IMR-90 (cell line): ENCODE measurements around the gene RPP30. TPM values are rescaled to one million over a fixed set of nuclear protein-coding genes. Genes with fewer than 3 reads are reported as not detected.

Source experiments
- ATAC-seq: fragments of 200-7000 bp; cut with Tn5 transposase; 2 replicates; pipeline ENCODE4 v1.9.1; 2020; ENCODE audit warnings: low read depth, mild to moderate bottlenecking, moderate library complexity
- BruUV-seq: library from RNA; stranded (reverse); fragments of 400-500 nt; replicated peaks from 2 replicates; lab custom pipeline; 2021; lab: Mats Ljungman, UMichigan
- CTCF ChIA-PET: fragments of 300-600 bp; formaldehyde crosslinking; extraction: SDS; loops from one replicate; lab custom pipeline; 2021; ENCODE audit warnings: antibody characterized with exemption; lab: Yijun Ruan, JAX
- POLR2A ChIA-PET: fragments of 300-600 bp; sonication (Branson Sonifier 250); formaldehyde crosslinking; loops from one replicate; lab custom pipeline; 2022; ENCODE audit warnings: antibody characterized with exemption; ENCODE audit not compliant: unreplicated experiment; lab: Charles Lee
- DNase-seq: peaks from one replicate; pipeline ENCODE4 v3.0.0; 2013
- H2AFZ ChIP-seq: replicated peaks from 2 replicates; pipeline ENCODE3; 2013; ENCODE audit warnings: low read length, mild to moderate bottlenecking; ENCODE audit not compliant: poor library complexity
- H2AK5ac ChIP-seq: 2 replicates; pipeline ENCODE4 v1.6.1; 2013; ENCODE audit warnings: low read depth, low read length, inconsistent platforms
- H2AK9ac ChIP-seq: replicated peaks from 2 replicates; pipeline ENCODE3; 2013; ENCODE audit warnings: mild to moderate bottlenecking, low read depth, low read length, moderate library complexity; ENCODE audit not compliant: poor library complexity
- H2BK120ac ChIP-seq: 2 replicates; pipeline ENCODE4 v1.6.1; 2013; ENCODE audit warnings: low read depth, low read length, inconsistent platforms
- H2BK15ac ChIP-seq: 3 replicates; pipeline ENCODE4 v1.6.1; 2013; ENCODE audit warnings: low read depth, low read length, inconsistent platforms
- H2BK20ac ChIP-seq: 2 replicates; pipeline ENCODE4 v1.6.1; 2013; ENCODE audit warnings: low read depth, mild to moderate bottlenecking, inconsistent platforms, low read length, moderate library complexity
- H2BK5ac ChIP-seq: 2 replicates; pipeline ENCODE4 v1.6.1; 2013; ENCODE audit warnings: mild to moderate bottlenecking, low read depth, low read length, inconsistent platforms; ENCODE audit not compliant: poor library complexity, severe bottlenecking
- H3K14ac ChIP-seq: replicated peaks from 2 replicates; pipeline ENCODE4 v1.6.1; 2013; ENCODE audit warnings: low read depth, low read length, inconsistent platforms
- H3K18ac ChIP-seq: 2 replicates; pipeline ENCODE4 v1.6.1; 2013; ENCODE audit warnings: low read depth, low read length, control low read depth
- H3K23ac ChIP-seq: 2 replicates; pipeline ENCODE4 v1.6.1; 2013; ENCODE audit warnings: low read depth, low read length, inconsistent platforms
- H3K27ac ChIP-seq: 2 replicates; pipeline ENCODE4 v1.5.1; 2013; ENCODE audit warnings: mild to moderate bottlenecking, control low read depth, low read length; ENCODE audit not compliant: insufficient read depth
- H3K27me3 ChIP-seq: 2 replicates; pipeline ENCODE4 v1.6.1; 2013; ENCODE audit warnings: low read length; ENCODE audit not compliant: control insufficient read depth, insufficient read depth
- H3K36me3 ChIP-seq: 2 replicates; pipeline ENCODE4 v1.6.1; 2013; ENCODE audit warnings: low read length, mixed read lengths; ENCODE audit not compliant: control insufficient read depth, insufficient read depth
- H3K4ac ChIP-seq: 2 replicates; pipeline ENCODE4 v1.6.1; 2013; ENCODE audit warnings: low read depth, low read length, inconsistent platforms
- H3K4me1 ChIP-seq: 2 replicates; pipeline ENCODE4 v1.6.1; 2013; ENCODE audit warnings: low read length, mixed read lengths; ENCODE audit not compliant: control insufficient read depth, insufficient read depth
- H3K4me2 ChIP-seq: 2 replicates; pipeline ENCODE4 v1.6.1; 2013; ENCODE audit warnings: low read depth, mild to moderate bottlenecking, control low read depth, low read length, moderate library complexity
- H3K4me3 ChIP-seq: 2 replicates; pipeline ENCODE4 v1.5.1; 2013; ENCODE audit warnings: low read depth, mild to moderate bottlenecking, control low read depth, low read length, moderate library complexity; ENCODE audit not compliant: insufficient read depth
- H3K56ac ChIP-seq: 2 replicates; pipeline ENCODE4 v1.6.1; 2013; ENCODE audit warnings: low read length, inconsistent platforms; ENCODE audit not compliant: insufficient read depth; ENCODE audit errors: extremely low read depth
- H3K79me1 ChIP-seq, 2 experiments: 2 replicates each; pipeline ENCODE4 v1.6.1; 2013; ENCODE audit warnings: low read length in 2 of 2, inconsistent platforms in 1 of 2, low read depth in 1 of 2
- H3K9ac ChIP-seq: 2 replicates; pipeline ENCODE4 v1.6.1; 2013; ENCODE audit warnings: low read depth, low read length, control low read depth
- H3K9me1 ChIP-seq: 2 replicates; pipeline ENCODE4 v1.6.1; 2013; ENCODE audit warnings: low read length, inconsistent platforms; ENCODE audit not compliant: insufficient read depth
- H3K9me3 ChIP-seq: 2 replicates; pipeline ENCODE4 v1.6.1; 2013; ENCODE audit warnings: low read length; ENCODE audit not compliant: control insufficient read depth, insufficient read depth
- H4K20me1 ChIP-seq: 2 replicates; pipeline ENCODE4 v1.6.1; 2013; ENCODE audit warnings: low read length, inconsistent platforms; ENCODE audit not compliant: insufficient read depth
- H4K5ac ChIP-seq: 2 replicates; pipeline ENCODE4 v1.6.1; 2013; ENCODE audit warnings: mild to moderate bottlenecking, low read depth, low read length, control low read depth
- H4K8ac ChIP-seq, 2 experiments: 2 replicates each; pipeline ENCODE4 v1.6.1; 2013; ENCODE audit warnings: low read depth in 2 of 2, low read length in 2 of 2, control low read depth in 1 of 2, inconsistent platforms in 1 of 2
- H4K91ac ChIP-seq: 2 replicates; pipeline ENCODE4 v1.6.1; 2013; ENCODE audit warnings: low read depth, low read length, inconsistent platforms; ENCODE audit not compliant: insufficient read depth
- BHLHE40 ChIP-seq: fragments of 150-350 bp; IDR thresholded peaks from 2 replicates; pipeline ENCODE4 v1.6.1; 2016; ENCODE audit warnings: mild to moderate bottlenecking, low read depth, low read length
- CEBPB ChIP-seq: IDR thresholded peaks from 2 replicates; pipeline ENCODE4 v1.6.1; 2012; ENCODE audit warnings: low read depth, low read length, improper control_type of control experiment
- FOS ChIP-seq: fragments of 150-350 bp; IDR thresholded peaks from 2 replicates; pipeline ENCODE4 v1.6.1; 2016; ENCODE audit warnings: low read depth, low read length
- MAZ ChIP-seq: IDR thresholded peaks from 2 replicates; pipeline ENCODE4 v1.6.1; 2012; ENCODE audit warnings: low read depth, mild to moderate bottlenecking, low read length, improper control_type of control experiment, moderate library complexity, borderline replicate concordance
- WGBS, 2 experiments: methylation state at CpG; one replicate each; pipeline versions ENCODE4 v1.1.5 to v1.1.7; 2013; ENCODE audit warnings: missing lambda C conversion rate in 2 of 2; ENCODE audit not compliant: insufficient read length in 1 of 2; ENCODE audit errors: extremely low coverage in 2 of 2; 5-methylcytosine and 5-hydroxymethylcytosine counted together
- dilution Hi-C: fragments of 300-500 bp; cut with HindIII; formaldehyde crosslinking; loops from one replicate; pipeline ENCODE4 v1.14.3; 2018; ENCODE audit warnings: low sequenced_read_pairs; ENCODE audit not compliant: unreplicated experiment
- in situ Hi-C: fragments of 300-500 bp; cut with MboI; formaldehyde crosslinking; loops from 3 replicates; pipeline ENCODE4 v1.14.3; 2019; ENCODE audit warnings: low sequenced_read_pairs, inconsistent platforms, mixed read lengths
- intact Hi-C: fragments of 100-400 bp; cut with micrococcal nuclease; formaldehyde crosslinking; loops from 2 replicates; pipeline ENCODE4 v1.10.0; 2022
- polyA plus RNA-seq, 3 experiments: library from polyadenylated mRNA; depleted of rRNA; stranded (reverse); fragments of >200 nt; gene quantifications; 2 replicates each; pipeline ENCODE4 v1.2.3, GENCODE V29; 2012; ENCODE audit warnings: low replicate concordance in 1 of 3
- total RNA-seq: library from RNA; depleted of rRNA; stranded (reverse); fragments of >200 nt; gene quantifications from 2 replicates; pipeline ENCODE4 v1.2.3, GENCODE V29; 2012
- TF ChIP-seq, protein P1 (sequence below): conservative IDR thresholded peaks from 2 replicates; pipeline ENCODE4 v1.5.1; 2012; ENCODE audit warnings: mild to moderate bottlenecking, low read depth, low read length, improper control_type of control experiment

The RPP30 gene
- total and polyA plus RNA-seq, 2 of the 4 experiments (the other 2 are of a cell fraction), result 27.6 to 45.2 TPM

GRCh38 chr10:90857635-90858460, 13.9 kb upstream of the RPP30 start, which contains the start of gene HTR7:
TSS of gene HTR7 (minus strand) at chr10:90858039. CDS start at chr10:90857671, 368 bp downstream.
- POLR2A ChIA-PET, result interaction anchor here (0.6 kb wide), 1 partner anchor 389 kb away, joined by 3 read pairs; no protein-coding TSS in a partner anchor
- peak; percentile 33 for DNase-seq

More at GRCh38 chr10:90857635-90858460, 13.9 kb upstream of the RPP30 start, which contains the start of gene HTR7:
- intact Hi-C loops (no loop called here), in situ Hi-C loops (loop anchor here (25.0 kb wide), 1 partner anchor 1421 kb away; no protein-coding TSS in a partner anchor), dilution Hi-C loops (no loop called here)
- peak within 1 kb of the TSS; percentile 15 for H2AK9ac ChIP-seq
- H2BK20ac ChIP-seq, result peak within 1 kb of the TSS; percentile 55
- H3K56ac ChIP-seq, result 0 out of 2 replicates have a peak within 1 kb of the TSS, but pooled peaks have one; percentile 16
- peak within 1 kb of the TSS; percentile 50 to 69; a peak in 2 of 4 replicates for H4K8ac ChIP-seq
- no peaks in the 10 kb centered on the region for H3K4me1 ChIP-seq
- H3K27me3 ChIP-seq, result peaks cover 17% of the 10 kb centered on the region
- H3K36me3 ChIP-seq, result no peaks in the 10 kb centered on the region
- BruUV-seq, result no TSS peak
- H2AK5ac ChIP-seq, result no peak within 1 kb of the TSS
- ATAC-seq, result peak; percentile 84
- TF ChIP-seq BHLHE40 (no peak), CEBPB (peak; percentile 56; the same call in 1 of the 2 replicates), FOS (no peak), MAZ (peak; percentile 30; the same call in 1 of the 2 replicates)
- TF ChIP-seq, protein P1, sequence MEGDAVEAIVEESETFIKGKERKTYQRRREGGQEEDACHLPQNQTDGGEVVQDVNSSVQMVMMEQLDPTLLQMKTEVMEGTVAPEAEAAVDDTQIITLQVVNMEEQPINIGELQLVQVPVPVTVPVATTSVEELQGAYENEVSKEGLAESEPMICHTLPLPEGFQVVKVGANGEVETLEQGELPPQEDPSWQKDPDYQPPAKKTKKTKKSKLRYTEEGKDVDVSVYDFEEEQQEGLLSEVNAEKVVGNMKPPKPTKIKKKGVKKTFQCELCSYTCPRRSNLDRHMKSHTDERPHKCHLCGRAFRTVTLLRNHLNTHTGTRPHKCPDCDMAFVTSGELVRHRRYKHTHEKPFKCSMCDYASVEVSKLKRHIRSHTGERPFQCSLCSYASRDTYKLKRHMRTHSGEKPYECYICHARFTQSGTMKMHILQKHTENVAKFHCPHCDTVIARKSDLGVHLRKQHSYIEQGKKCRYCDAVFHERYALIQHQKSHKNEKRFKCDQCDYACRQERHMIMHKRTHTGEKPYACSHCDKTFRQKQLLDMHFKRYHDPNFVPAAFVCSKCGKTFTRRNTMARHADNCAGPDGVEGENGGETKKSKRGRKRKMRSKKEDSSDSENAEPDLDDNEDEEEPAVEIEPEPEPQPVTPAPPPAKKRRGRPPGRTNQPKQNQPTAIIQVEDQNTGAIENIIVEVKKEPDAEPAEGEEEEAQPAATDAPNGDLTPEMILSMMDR, result peak; percentile 49
- H3K9me1 ChIP-seq, result 0 out of 2 replicates have a peak, but pooled peaks cover 2% of the 10 kb centered on the region
- peak within 1 kb of the TSS; percentile 80 for H3K4me3 ChIP-seq
- H2BK15ac ChIP-seq, result peak within 1 kb of the TSS; percentile 26; the same call in 1 of the 3 replicates
- H3K18ac ChIP-seq, result peak within 1 kb of the TSS; percentile 50; the same call in 1 of the 2 replicates
- H2AFZ ChIP-seq, result peak within 1 kb of the TSS; percentile 94
- peak within 1 kb of the TSS; percentile 63; the same call in 1 of the 2 replicates for H4K91ac ChIP-seq
- H4K20me1 ChIP-seq, result no peaks in the 10 kb centered on the region
- WGBS, 2 experiments, result 1% methylated on average over 25 of the region's 104 CpGs; no CpG with 5 or more reads in 1 of the 2 experiments
- peak within 1 kb of the TSS; percentile 23 for H2BK5ac ChIP-seq
- peak within 1 kb of the TSS; percentile 76 for H3K23ac ChIP-seq
- CTCF ChIA-PET, result interaction anchor here (1.0 to 1.4 kb wide), 2 partner anchors 85 to 1029 kb away, joined by 4 read pairs; no protein-coding TSS in a partner anchor
- peak within 1 kb of the TSS; percentile 44 for H3K27ac ChIP-seq
- peak within 1 kb of the TSS; percentile 47 for H3K9ac ChIP-seq
- peak within 1 kb of the TSS; percentile 50; the same call in 1 of the 2 replicates for H3K14ac ChIP-seq
- no peaks in the 10 kb centered on the region; a peak in 1 of 4 replicates for H3K79me1 ChIP-seq
- peak within 1 kb of the TSS; percentile 91 for H3K4me2 ChIP-seq
- H3K4ac ChIP-seq, result peak within 1 kb of the TSS; percentile 45
- peak within 1 kb of the TSS; percentile 62 for H2BK120ac ChIP-seq
- no peaks in the 10 kb centered on the region for H3K9me3 ChIP-seq
- no peak within 1 kb of the TSS for H4K5ac ChIP-seq
